Activated CD8-positive, alpha-beta T cell treated with anti-CD3 and anti-CD28 coated beads for 36 hours (primary cell): ENCODE measurements around the gene KREMEN1. TPM values are rescaled to one million over a fixed set of nuclear protein-coding genes. Genes with fewer than 3 reads are reported as not detected.
A peak's percentile ranks its signal among the peaks of the same experiment; 100 is the strongest.

ENCODE experiments used
- ATAC-seq: fragments of 200-7000 bp; cut with Tn5 transposase; one replicate; pipeline ENCODE4 v1.10.0; 2021; ENCODE audit warnings: mild to moderate bottlenecking, moderate library complexity
- CTCF ChIA-PET: fragments of 350-600 bp; sonication (Branson Sonifier 250); formaldehyde crosslinking; loops from one replicate; lab custom pipeline; 2021; ENCODE audit warnings: antibody characterized with exemption; lab: Charles Lee
- POLR2A ChIA-PET: fragments of 350-600 bp; sonication (Branson Sonifier 250); formaldehyde crosslinking; loops from one replicate; lab custom pipeline; 2021; ENCODE audit warnings: antibody characterized with exemption; lab: Charles Lee
- DNase-seq: peaks from one replicate; pipeline ENCODE4 v3.0.0-alpha.2; 2020
- H3K27ac Mint-ChIP-seq: one replicate; pipeline ENCODE4 v1.8.0; 2021; ENCODE audit warnings: mild to moderate bottlenecking, mixed read lengths
- H3K27me3 Mint-ChIP-seq: one replicate; pipeline ENCODE4 v1.8.0; 2021; ENCODE audit warnings: mixed read lengths
- H3K36me3 Mint-ChIP-seq: one replicate; pipeline ENCODE4 v1.8.0; 2021; ENCODE audit warnings: low read depth, mixed read lengths
- H3K4me1 Mint-ChIP-seq: one replicate; pipeline ENCODE4 v1.8.0; 2021; ENCODE audit warnings: low read depth, mixed read lengths
- H3K4me3 Mint-ChIP-seq: one replicate; pipeline ENCODE4 v1.8.0; 2021; ENCODE audit warnings: mild to moderate bottlenecking, moderate library complexity, mixed read lengths
- H3K9me3 Mint-ChIP-seq: one replicate; pipeline ENCODE4 v1.8.0; 2021; ENCODE audit warnings: mixed read lengths
- intact Hi-C: fragments of 100-400 bp; cut with micrococcal nuclease; formaldehyde crosslinking; loops from one replicate; pipeline ENCODE4 v1.10.0; 2022
- total RNA-seq, 2 experiments: library from RNA; stranded (reverse); gene quantifications; one replicate each; pipeline ENCODE4 v1.2.3, GENCODE V29; 2021
- TF ChIP-seq, protein P1 (sequence below): fragments of 200-600 bp; IDR thresholded peaks from one replicate; pipeline ENCODE4 v1.8.0; 2022; ENCODE audit warnings: antibody characterized with exemption, mild to moderate bottlenecking

Gene KREMEN1, protein sequence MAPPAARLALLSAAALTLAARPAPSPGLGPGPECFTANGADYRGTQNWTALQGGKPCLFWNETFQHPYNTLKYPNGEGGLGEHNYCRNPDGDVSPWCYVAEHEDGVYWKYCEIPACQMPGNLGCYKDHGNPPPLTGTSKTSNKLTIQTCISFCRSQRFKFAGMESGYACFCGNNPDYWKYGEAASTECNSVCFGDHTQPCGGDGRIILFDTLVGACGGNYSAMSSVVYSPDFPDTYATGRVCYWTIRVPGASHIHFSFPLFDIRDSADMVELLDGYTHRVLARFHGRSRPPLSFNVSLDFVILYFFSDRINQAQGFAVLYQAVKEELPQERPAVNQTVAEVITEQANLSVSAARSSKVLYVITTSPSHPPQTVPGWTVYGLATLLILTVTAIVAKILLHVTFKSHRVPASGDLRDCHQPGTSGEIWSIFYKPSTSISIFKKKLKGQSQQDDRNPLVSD
- total RNA-seq = under 1 TPM; 0.11 to 0.43 TPM

DNA sequence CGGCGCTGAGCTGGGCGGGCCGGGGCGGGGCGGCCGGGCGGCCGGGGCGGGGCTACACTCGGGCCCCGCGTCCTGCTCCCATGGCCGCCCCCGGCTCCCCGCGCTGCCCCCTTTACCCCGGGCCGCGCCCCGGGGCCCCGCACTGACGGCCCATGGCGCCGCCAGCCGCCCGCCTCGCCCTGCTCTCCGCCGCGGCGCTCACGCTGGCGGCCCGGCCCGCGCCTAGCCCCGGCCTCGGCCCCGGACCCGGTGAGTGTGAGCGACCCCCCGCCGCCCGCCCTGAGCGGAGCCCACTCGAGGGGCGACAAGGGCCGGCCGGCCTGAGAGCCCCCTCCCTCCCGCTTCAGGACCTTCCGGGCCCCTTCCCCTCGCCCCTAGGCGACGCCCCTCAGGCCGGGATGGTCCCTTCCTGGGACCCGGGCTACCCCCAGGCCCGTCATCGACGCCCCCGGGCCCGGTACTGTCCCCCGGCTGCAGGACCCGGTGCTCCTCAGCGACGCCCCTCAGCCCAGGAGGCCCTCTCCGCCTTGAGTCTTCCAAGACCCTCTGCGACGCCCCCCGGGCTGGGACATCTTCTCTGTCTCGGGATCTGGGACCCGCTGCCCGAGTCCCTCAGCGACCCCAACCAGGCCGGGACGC lies at the start of gene KREMEN1:
Gene KREMEN1, plus strand, starts transcription at position 57 of the 639 bp plus-strand sequence. Its CDS starts 96 bp downstream, at position 153.
- Mint-ChIP-seq H3K27me3 (peaks cover 60% of the 10 kb centered on the region), H3K4me1 (peaks cover 20% of the 10 kb centered on the region), H3K4me3 (peak within 1 kb of the TSS; percentile 64), H3K27ac (no peak within 1 kb of the TSS), H3K9me3 (no peaks in the 10 kb centered on the region), H3K36me3 (no peaks in the 10 kb centered on the region)
- ATAC-seq (no peak), DNase-seq (no peak)
- POLR2A ChIA-PET = no interaction called here
- TF ChIP-seq, protein P1, sequence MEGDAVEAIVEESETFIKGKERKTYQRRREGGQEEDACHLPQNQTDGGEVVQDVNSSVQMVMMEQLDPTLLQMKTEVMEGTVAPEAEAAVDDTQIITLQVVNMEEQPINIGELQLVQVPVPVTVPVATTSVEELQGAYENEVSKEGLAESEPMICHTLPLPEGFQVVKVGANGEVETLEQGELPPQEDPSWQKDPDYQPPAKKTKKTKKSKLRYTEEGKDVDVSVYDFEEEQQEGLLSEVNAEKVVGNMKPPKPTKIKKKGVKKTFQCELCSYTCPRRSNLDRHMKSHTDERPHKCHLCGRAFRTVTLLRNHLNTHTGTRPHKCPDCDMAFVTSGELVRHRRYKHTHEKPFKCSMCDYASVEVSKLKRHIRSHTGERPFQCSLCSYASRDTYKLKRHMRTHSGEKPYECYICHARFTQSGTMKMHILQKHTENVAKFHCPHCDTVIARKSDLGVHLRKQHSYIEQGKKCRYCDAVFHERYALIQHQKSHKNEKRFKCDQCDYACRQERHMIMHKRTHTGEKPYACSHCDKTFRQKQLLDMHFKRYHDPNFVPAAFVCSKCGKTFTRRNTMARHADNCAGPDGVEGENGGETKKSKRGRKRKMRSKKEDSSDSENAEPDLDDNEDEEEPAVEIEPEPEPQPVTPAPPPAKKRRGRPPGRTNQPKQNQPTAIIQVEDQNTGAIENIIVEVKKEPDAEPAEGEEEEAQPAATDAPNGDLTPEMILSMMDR = no peak
- intact Hi-C loops = no loop called here
- CTCF ChIA-PET = interaction anchor here (1.5 kb wide), 3 partner anchors 81 to 473 kb away, joined by 3 to 13 read pairs (median 4); no protein-coding TSS in a partner anchor

DNA sequence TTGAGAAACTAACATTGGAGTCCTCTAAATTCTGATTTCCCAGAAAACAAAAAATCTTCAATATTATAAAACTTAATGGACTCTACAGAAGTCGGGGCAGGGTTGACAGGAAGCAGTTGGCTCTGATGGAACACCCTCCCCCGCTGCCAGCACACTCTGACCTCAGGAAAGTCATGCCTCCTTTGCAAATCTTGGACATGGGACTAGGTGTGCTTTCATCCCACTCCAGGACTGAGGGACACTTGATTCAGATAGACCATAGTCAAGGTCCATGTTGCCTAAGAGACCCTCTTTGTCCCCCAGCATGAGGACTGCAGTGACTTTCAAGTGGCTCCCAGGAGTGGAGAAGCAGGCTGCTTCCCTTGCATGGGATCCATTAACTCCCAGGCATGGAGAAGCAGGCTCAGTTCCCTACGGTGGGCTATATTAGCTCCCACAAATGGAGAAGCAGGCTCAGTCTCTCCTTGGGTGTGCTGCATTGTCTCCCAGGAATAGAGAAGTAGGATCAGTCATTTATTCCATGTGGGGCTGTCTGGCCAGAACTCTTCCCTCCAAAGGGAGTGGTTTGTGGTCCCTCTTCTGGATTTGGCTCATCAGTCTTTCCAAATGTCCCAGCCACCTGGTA lies 49.6 kb upstream of the KREMEN1 start:
- no peak overlapping the region for H3K4me3 Mint-ChIP-seq
- intact Hi-C loops = no loop called here
- H3K27me3 Mint-ChIP-seq = peaks cover 26% of the 10 kb centered on the region
- ChIA-PET POLR2A (no interaction called here), CTCF (interaction anchor here (1.0 kb wide), 1 partner anchor 17 kb away, joined by 5 read pairs; no protein-coding TSS in a partner anchor)
- no peak overlapping the region for H3K27ac Mint-ChIP-seq
- DNase-seq (no peak), ATAC-seq (no peak)
- H3K9me3 Mint-ChIP-seq = peaks cover 5% of the 10 kb centered on the region
- H3K36me3 Mint-ChIP-seq = peaks cover 2% of the 10 kb centered on the region
- TF ChIP-seq, protein P1 = no peak
- no peaks in the 10 kb centered on the region for H3K4me1 Mint-ChIP-seq

DNA sequence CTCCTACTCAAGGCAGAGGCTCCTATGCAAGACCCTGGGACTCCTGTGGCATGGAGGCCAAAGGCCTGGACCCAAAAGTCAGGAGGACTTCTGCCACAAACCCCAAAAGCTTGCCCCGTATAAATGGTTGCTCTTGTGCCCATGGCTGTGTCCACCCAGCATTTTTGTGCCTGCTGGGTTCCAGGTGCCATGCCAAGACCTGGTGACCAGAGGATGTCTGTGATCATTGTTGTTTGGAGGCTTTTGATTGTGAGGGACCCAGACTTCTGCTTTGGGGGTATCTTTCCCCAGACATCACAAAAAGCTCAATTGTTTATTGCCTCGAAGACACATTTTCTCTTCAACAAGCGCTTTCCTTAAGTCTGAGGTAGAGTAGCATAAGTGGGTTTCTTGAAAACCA lies 46.3 kb upstream of the KREMEN1 start:
- no peak overlapping the region for H3K4me3 Mint-ChIP-seq
- H3K4me1 Mint-ChIP-seq = peaks cover 20% of the 10 kb centered on the region
- H3K36me3 Mint-ChIP-seq = no peaks in the 10 kb centered on the region
- TF ChIP-seq, protein P1 = no peak
- ATAC-seq (no peak), DNase-seq (no peak)
- no peak overlapping the region for H3K27ac Mint-ChIP-seq
- H3K9me3 Mint-ChIP-seq = no peaks in the 10 kb centered on the region
- intact Hi-C loops = no loop called here
- ChIA-PET CTCF (interaction anchor here (0.6 to 1.5 kb wide), 2 partner anchors 13 to 229 kb away, joined by 3 to 4 read pairs; no protein-coding TSS in a partner anchor), POLR2A (no interaction called here)
- peaks cover 45% of the 10 kb centered on the region for H3K27me3 Mint-ChIP-seq

DNA sequence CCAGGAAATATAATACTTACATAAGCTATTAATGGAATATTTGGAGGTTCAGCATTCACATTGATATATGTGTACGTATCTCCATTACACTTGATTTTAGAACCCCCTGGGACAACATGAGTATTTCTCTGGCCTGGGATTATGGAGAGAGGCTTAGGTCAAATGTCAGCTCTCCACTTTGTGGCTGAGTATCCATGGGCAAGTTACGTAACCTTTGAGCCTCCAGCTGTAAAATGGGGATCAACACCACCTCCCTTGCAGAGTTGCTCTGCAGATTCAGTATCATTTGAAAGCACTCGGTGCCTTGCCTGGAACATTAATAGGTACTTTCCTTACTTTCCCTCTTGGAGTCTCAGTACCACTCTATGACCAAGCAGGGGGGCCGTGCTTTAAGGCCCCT lies 44.4 kb upstream of the KREMEN1 start:
- no peak overlapping the region for H3K4me3 Mint-ChIP-seq
- POLR2A ChIA-PET = interaction anchor here (1.1 kb wide), 1 partner anchor 11 kb away, joined by 4 read pairs; no protein-coding TSS in a partner anchor
- TF ChIP-seq, protein P1 = no peak
- H3K27me3 Mint-ChIP-seq = peaks cover 51% of the 10 kb centered on the region
- ATAC-seq = no peak
- CTCF ChIA-PET = interaction anchor here (1.1 to 1.2 kb wide), 2 partner anchors 12 to 173 kb away, joined by 3 to 4 read pairs; no protein-coding TSS in a partner anchor
- intact Hi-C loops = no loop called here
- H3K36me3 Mint-ChIP-seq = no peaks in the 10 kb centered on the region
- no peak for DNase-seq
- peaks cover 20% of the 10 kb centered on the region for H3K4me1 Mint-ChIP-seq
- no peaks in the 10 kb centered on the region for H3K9me3 Mint-ChIP-seq
- no peak overlapping the region for H3K27ac Mint-ChIP-seq
